ENCODE measurements around the gene CEP192. TPM values are rescaled to one million over a fixed set of nuclear protein-coding genes. Genes with fewer than 3 reads are reported as not detected.

CEP192 gene
- total RNA-seq, 1 donor from 2014 or later: 20.1 TPM

GRCh38 chr18:12947285-12948049 lies 43.7 kb upstream of the CEP192 start, which contains the start of gene SEH1L:
Gene SEH1L (plus strand): TSS chr18:12948011. CDS start chr18:12948122, 111 bp downstream.
- H3K4me1 Mint-ChIP-seq (ENCODE audit: low read depth, unreplicated experiment): peaks cover 3% of the 10 kb centered on the region
- peak within 1 kb of the TSS; percentile 89 for H3K27ac Mint-ChIP-seq (ENCODE audit: unreplicated experiment)
- peaks cover 16% of the 10 kb centered on the region for H3K9me3 Mint-ChIP-seq (ENCODE audit: unreplicated experiment)
- peak within 1 kb of the TSS; percentile 99 for H3K4me3 Mint-ChIP-seq (ENCODE audit: unreplicated experiment)
- H3K27me3 Mint-ChIP-seq (ENCODE audit: unreplicated experiment): peaks cover 10% of the 10 kb centered on the region
- DNase-seq: peak; percentile 99
- H3K36me3 Mint-ChIP-seq (ENCODE audit: unreplicated experiment): no peaks in the 10 kb centered on the region
- TF ChIP-seq, protein P1, sequence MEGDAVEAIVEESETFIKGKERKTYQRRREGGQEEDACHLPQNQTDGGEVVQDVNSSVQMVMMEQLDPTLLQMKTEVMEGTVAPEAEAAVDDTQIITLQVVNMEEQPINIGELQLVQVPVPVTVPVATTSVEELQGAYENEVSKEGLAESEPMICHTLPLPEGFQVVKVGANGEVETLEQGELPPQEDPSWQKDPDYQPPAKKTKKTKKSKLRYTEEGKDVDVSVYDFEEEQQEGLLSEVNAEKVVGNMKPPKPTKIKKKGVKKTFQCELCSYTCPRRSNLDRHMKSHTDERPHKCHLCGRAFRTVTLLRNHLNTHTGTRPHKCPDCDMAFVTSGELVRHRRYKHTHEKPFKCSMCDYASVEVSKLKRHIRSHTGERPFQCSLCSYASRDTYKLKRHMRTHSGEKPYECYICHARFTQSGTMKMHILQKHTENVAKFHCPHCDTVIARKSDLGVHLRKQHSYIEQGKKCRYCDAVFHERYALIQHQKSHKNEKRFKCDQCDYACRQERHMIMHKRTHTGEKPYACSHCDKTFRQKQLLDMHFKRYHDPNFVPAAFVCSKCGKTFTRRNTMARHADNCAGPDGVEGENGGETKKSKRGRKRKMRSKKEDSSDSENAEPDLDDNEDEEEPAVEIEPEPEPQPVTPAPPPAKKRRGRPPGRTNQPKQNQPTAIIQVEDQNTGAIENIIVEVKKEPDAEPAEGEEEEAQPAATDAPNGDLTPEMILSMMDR (IDR thresholded peaks at IDR 0.05; ENCODE audit: partially characterized antibody, unreplicated experiment): no peak

DNA sequence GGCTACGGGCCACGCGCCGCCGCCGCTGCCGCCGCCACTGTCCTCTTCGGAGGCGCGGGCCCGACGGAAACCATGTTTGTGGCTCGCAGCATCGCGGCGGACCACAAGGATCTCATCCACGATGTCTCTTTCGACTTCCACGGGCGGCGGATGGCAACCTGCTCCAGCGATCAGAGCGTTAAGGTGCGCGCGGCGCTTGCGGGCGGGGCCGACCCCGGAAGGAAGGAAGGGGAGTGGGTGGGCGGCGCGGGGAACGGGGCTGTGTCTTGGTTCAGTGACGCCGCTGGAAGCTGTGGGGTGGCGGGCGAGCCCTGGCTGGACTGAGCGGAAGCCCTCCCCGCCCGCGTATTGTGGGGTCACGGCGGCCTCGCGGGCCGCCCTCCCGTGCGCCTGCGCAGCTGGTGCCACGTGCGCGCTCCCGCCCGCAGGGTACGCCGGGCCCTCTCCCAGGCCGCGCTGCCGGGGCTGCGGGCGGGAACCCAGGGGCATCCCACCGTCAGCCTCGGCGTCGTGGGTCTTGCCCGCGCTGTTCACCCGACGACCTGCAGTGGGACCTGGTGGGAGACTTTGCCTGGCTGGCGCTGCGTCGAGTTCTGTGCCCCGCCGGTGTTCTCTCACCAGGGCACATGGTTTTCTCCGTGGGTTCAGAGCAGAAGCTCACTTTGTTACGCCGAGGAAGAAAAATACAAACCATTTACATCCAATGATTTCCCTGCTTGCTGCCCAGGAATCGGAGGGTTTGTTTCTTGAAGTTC lies 42.9 kb upstream of the CEP192 start:
- TF ChIP-seq, protein P1 (IDR thresholded peaks at IDR 0.05; ENCODE audit: partially characterized antibody, unreplicated experiment): no peak
- Mint-ChIP-seq H3K4me1 (ENCODE audit: low read depth, unreplicated experiment) (peaks cover 3% of the 10 kb centered on the region), H3K4me3 (ENCODE audit: unreplicated experiment) (peak overlapping the region; percentile 89), H3K27me3 (ENCODE audit: unreplicated experiment) (peaks cover 10% of the 10 kb centered on the region), H3K27ac (ENCODE audit: unreplicated experiment) (peak overlapping the region; percentile 86), H3K9me3 (ENCODE audit: unreplicated experiment) (peaks cover 16% of the 10 kb centered on the region), H3K36me3 (ENCODE audit: unreplicated experiment) (no peaks in the 10 kb centered on the region)
- DNase-seq: peak; percentile 86

- Mint-ChIP-seq H3K4me3 (ENCODE audit: unreplicated experiment) (no peak overlapping the region), H3K27me3 (ENCODE audit: unreplicated experiment) (peaks cover 3% of the 10 kb centered on the region), H3K4me1 (ENCODE audit: low read depth, unreplicated experiment) (peaks cover 8% of the 10 kb centered on the region), H3K27ac (ENCODE audit: unreplicated experiment) (no peak overlapping the region), H3K36me3 (ENCODE audit: unreplicated experiment) (no peaks in the 10 kb centered on the region), H3K9me3 (ENCODE audit: unreplicated experiment) (no peaks in the 10 kb centered on the region)
- DNase-seq: no peak
- TF ChIP-seq, protein P1 (IDR thresholded peaks at IDR 0.05; ENCODE audit: partially characterized antibody, unreplicated experiment): no peak
Measured at GRCh38 chr18:12958478-12958877, 32.7 kb upstream of the CEP192 start.

DNA sequence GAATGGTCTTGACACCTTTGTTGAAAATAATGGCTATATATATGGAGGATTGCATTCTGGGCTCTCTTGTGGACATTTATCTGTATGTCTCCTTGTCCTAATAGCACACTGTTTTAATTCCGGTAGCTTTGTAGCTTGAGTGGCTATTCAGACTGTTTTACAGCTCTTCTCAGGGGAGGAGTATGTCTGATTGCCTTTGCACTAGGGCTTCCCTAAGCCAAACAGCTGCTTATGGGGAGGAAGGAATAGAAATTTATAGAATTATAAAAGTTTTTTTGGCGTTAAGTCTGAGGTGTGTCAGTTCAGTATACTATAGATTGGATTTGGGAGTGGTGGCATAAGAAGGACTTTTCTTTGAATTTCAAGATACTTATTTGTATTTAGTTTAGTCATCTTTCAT lies 30.8 kb upstream of the CEP192 start:
- peaks cover 8% of the 10 kb centered on the region for H3K4me1 Mint-ChIP-seq (ENCODE audit: low read depth, unreplicated experiment)
- DNase-seq: no peak
- no peak overlapping the region for H3K27ac Mint-ChIP-seq (ENCODE audit: unreplicated experiment)
- no peak overlapping the region for H3K4me3 Mint-ChIP-seq (ENCODE audit: unreplicated experiment)
- H3K27me3 Mint-ChIP-seq (ENCODE audit: unreplicated experiment): peaks cover 3% of the 10 kb centered on the region
- TF ChIP-seq, protein P1 (IDR thresholded peaks at IDR 0.05; ENCODE audit: partially characterized antibody, unreplicated experiment): no peak
- H3K36me3 Mint-ChIP-seq (ENCODE audit: unreplicated experiment): no peaks in the 10 kb centered on the region
- H3K9me3 Mint-ChIP-seq (ENCODE audit: unreplicated experiment): no peaks in the 10 kb centered on the region
